Thyroid gland (tissue), 4 donors: ENCODE data around the gene LRRC59.

Experiments used
- CTCF ChIP-seq, 6 experiments: fragments of 200-600 bp in 3 of 6; fragments of 450-650 bp in 3 of 6; sonication (generic) in 3 of 6; IDR thresholded peaks; one replicate each; pipeline ENCODE4 v1.5.1; 2016 to 2019; ENCODE audit warnings: antibody characterized with exemption in 6 of 6, mild to moderate bottlenecking in 2 of 6, inconsistent platforms in 1 of 6, moderate library complexity in 1 of 6
- POLR2A ChIP-seq, 2 donors: fragments of 450-650 bp; IDR thresholded peaks; one replicate each; pipeline ENCODE4 v1.6.1; 2017; ENCODE audit warnings: antibody characterized with exemption in 2 of 2, mild to moderate bottlenecking in 2 of 2, moderate library complexity in 1 of 2

GRCh38 chr17:50345432-50346312, 51.7 kb downstream of the LRRC59 start, which contains the start of gene XYLT2:
- TF ChIP-seq CTCF (IDR thresholded peaks at IDR 0.05) (no peak), POLR2A (IDR thresholded peaks at IDR 0.05) (peak in 1 of 2 donors; percentile 75)
